ENCODE data around the gene CCNO.
A peak's percentile ranks its signal among the peaks of the same experiment; 100 is the strongest.

The CCNO gene

GRCh38 chr5:55226027-55226933 is 7.1 kb downstream of the CCNO start (continued):
- TF ChIP-seq, protein P1, sequence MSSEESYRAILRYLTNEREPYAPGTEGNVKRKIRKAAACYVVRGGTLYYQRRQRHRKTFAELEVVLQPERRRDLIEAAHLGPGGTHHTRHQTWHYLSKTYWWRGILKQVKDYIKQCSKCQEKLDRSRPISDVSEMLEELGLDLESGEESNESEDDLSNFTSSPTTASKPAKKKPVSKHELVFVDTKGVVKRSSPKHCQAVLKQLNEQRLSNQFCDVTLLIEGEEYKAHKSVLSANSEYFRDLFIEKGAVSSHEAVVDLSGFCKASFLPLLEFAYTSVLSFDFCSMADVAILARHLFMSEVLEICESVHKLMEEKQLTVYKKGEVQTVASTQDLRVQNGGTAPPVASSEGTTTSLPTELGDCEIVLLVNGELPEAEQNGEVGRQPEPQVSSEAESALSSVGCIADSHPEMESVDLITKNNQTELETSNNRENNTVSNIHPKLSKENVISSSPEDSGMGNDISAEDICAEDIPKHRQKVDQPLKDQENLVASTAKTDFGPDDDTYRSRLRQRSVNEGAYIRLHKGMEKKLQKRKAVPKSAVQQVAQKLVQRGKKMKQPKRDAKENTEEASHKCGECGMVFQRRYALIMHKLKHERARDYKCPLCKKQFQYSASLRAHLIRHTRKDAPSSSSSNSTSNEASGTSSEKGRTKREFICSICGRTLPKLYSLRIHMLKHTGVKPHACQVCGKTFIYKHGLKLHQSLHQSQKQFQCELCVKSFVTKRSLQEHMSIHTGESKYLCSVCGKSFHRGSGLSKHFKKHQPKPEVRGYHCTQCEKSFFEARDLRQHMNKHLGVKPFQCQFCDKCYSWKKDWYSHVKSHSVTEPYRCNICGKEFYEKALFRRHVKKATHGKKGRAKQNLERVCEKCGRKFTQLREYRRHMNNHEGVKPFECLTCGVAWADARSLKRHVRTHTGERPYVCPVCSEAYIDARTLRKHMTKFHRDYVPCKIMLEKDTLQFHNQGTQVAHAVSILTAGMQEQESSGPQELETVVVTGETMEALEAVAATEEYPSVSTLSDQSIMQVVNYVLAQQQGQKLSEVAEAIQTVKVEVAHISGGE (tag by site-specific recombination; conservative IDR thresholded peaks at IDR 0.05; ENCODE audit: low read depth) = peak; percentile 94
- TF ChIP-seq TRIM28 (IDR thresholded peaks at IDR 0.05; ENCODE audit: borderline replicate concordance, low read length) = peak; percentile 15; the same call in 1 of the 2 replicates
- TF ChIP-seq ZEB2 (tag by site-specific recombination; IDR thresholded peaks at IDR 0.05) = peak; percentile 94
- 0 out of 2 replicates have a peak, but pooled peaks have one; percentile 14 for TF ChIP-seq ZSCAN16 (tag by site-specific recombination; IDR thresholded peaks at IDR 0.05)
- peak; percentile 95 for TF ChIP-seq CTCF (tag by site-specific recombination; IDR thresholded peaks at IDR 0.05)
- TF ChIP-seq ZBTB48 (tag by site-specific recombination; IDR thresholded peaks at IDR 0.05) = no peak; the same call in 1 of the 2 replicates
- TF ChIP-seq ZFP3 (tag by site-specific recombination; IDR thresholded peaks at IDR 0.05; ENCODE audit: low read depth) = no peak
- TF ChIP-seq, protein P2, sequence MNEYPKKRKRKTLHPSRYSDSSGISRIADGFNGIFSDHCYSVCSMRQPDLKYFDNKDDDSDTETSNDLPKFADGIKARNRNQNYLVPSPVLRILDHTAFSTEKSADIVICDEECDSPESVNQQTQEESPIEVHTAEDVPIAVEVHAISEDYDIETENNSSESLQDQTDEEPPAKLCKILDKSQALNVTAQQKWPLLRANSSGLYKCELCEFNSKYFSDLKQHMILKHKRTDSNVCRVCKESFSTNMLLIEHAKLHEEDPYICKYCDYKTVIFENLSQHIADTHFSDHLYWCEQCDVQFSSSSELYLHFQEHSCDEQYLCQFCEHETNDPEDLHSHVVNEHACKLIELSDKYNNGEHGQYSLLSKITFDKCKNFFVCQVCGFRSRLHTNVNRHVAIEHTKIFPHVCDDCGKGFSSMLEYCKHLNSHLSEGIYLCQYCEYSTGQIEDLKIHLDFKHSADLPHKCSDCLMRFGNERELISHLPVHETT (tag by site-specific recombination; IDR thresholded peaks at IDR 0.05) = peak; percentile 52; the same call in 1 of the 2 replicates
- peak; percentile 75; the same call in 1 of the 2 replicates for TF ChIP-seq ZBTB10 (tag by site-specific recombination; IDR thresholded peaks at IDR 0.05)
- TF ChIP-seq ZNF274 (IDR thresholded peaks at IDR 0.05; ENCODE audit: low read length) = no peak
- no peak for TF ChIP-seq ZNF274 (tag by site-specific recombination; IDR thresholded peaks at IDR 0.05; ENCODE audit: borderline replicate concordance)
- TF ChIP-seq ZNF776 (tag by site-specific recombination; IDR thresholded peaks at IDR 0.05; ENCODE audit: borderline replicate concordance) = no peak
- 0 out of 2 replicates have a peak, but pooled peaks have one; percentile 15 for TF ChIP-seq MZF1 (tag by site-specific recombination; IDR thresholded peaks at IDR 0.05; ENCODE audit: borderline replicate concordance)
- 0 out of 2 replicates have a peak, but pooled peaks have one; percentile 10 for TF ChIP-seq ZBTB7A (tag by site-specific recombination; IDR thresholded peaks at IDR 0.05; ENCODE audit: low read depth)
- peak; percentile 49; the same call in 1 of the 2 replicates for TF ChIP-seq ZBTB21 (tag by site-specific recombination; IDR thresholded peaks at IDR 0.05)
- TF ChIP-seq GLIS2 (tag by site-specific recombination; IDR thresholded peaks at IDR 0.05) = peak; percentile 67
- 0 out of 2 replicates have a peak, but pooled peaks have one; percentile 86 for TF ChIP-seq GLI4 (tag by site-specific recombination; IDR thresholded peaks at IDR 0.05)
- TF ChIP-seq PATZ1 (tag by site-specific recombination; IDR thresholded peaks at IDR 0.05) = peak; percentile 70
- TF ChIP-seq ZNF48 (tag by site-specific recombination; IDR thresholded peaks at IDR 0.05) = no peak
- TF ChIP-seq SCRT2 (tag by site-specific recombination; IDR thresholded peaks at IDR 0.05) = peak; percentile 96
- peak; percentile 81 for TF ChIP-seq ZNF335 (tag by site-specific recombination; conservative IDR thresholded peaks at IDR 0.05)
- peak; percentile 91; the same call in 1 of the 2 replicates for TF ChIP-seq ZFP37 (tag by site-specific recombination; IDR thresholded peaks at IDR 0.05)
- TF ChIP-seq ZNF785 (tag by site-specific recombination; IDR thresholded peaks at IDR 0.05) = peak; percentile 56; the same call in 1 of the 2 replicates
- TF ChIP-seq ZNF18 (tag by site-specific recombination; IDR thresholded peaks at IDR 0.05) = no peak
- peak; percentile 73 for TF ChIP-seq ZNF660 (tag by site-specific recombination; IDR thresholded peaks at IDR 0.05)
- TF ChIP-seq WT1 (tag by site-specific recombination; IDR thresholded peaks at IDR 0.05) = peak; percentile 57

Measured in HEK293 (cell line).